HL-60 (cell line): ENCODE data around the gene FAM83D.

Source experiments
- GABPA ChIP-seq: IDR thresholded peaks from 2 replicates; pipeline ENCODE4 v1.6.1; 2012; ENCODE audit warnings: low read depth
- TF ChIP-seq, protein P1 (sequence below): IDR thresholded peaks from one replicate; pipeline ENCODE4 v1.5.1; 2011; ENCODE audit warnings: low read length, control low read depth, inconsistent platforms; ENCODE audit not compliant: insufficient read depth

DNA sequence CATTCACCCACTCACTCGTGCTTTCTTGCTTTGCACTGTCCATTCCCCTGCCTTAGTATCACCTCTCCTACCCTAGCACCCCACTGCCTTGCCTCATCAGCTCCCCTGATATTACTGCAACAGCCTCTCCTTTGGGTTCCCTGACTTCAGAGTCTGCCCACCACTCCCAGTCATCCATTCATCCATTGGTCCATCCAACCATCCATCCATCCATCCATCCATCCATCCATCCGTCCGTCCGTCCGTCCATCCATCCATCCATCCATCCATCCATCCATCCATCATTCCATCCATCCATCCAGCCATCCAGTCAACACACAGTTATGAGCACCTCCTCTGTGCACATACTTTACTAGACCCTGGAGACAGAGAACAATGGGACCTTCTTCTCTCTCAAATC, 22.9 kb upstream of the FAM83D start:
- no peak for TF ChIP-seq GABPA
- TF ChIP-seq, protein P1, sequence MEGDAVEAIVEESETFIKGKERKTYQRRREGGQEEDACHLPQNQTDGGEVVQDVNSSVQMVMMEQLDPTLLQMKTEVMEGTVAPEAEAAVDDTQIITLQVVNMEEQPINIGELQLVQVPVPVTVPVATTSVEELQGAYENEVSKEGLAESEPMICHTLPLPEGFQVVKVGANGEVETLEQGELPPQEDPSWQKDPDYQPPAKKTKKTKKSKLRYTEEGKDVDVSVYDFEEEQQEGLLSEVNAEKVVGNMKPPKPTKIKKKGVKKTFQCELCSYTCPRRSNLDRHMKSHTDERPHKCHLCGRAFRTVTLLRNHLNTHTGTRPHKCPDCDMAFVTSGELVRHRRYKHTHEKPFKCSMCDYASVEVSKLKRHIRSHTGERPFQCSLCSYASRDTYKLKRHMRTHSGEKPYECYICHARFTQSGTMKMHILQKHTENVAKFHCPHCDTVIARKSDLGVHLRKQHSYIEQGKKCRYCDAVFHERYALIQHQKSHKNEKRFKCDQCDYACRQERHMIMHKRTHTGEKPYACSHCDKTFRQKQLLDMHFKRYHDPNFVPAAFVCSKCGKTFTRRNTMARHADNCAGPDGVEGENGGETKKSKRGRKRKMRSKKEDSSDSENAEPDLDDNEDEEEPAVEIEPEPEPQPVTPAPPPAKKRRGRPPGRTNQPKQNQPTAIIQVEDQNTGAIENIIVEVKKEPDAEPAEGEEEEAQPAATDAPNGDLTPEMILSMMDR, result no peak
